ENCODE results near the gene PCDHGB3. TPM values are rescaled to one million over a fixed set of nuclear protein-coding genes. Genes with fewer than 3 reads are reported as not detected.
A peak's percentile ranks its signal among the peaks of the same experiment; 100 is the strongest.

Gene PCDHGB3
- polyA plus RNA-seq, 1 donor from 2014 or later, result not detected

- Histone ChIP-seq H4K20me1 (ENCODE audit: insufficient read depth) (no peaks in the 10 kb centered on the region), H3K36me3 (ENCODE audit: insufficient read depth, low read length) (no peaks in the 10 kb centered on the region), H2AFZ (ENCODE audit: low read depth, low read length) (no peak overlapping the region), H3K27me3 (ENCODE audit: insufficient read depth, low read depth, low read length) (no peaks in the 10 kb centered on the region), H3K9me2 (ENCODE audit: insufficient read depth, low read length) (no peaks in the 10 kb centered on the region), H3K9ac (ENCODE audit: low read length) (no peak overlapping the region), H3K4me2 (ENCODE audit: low read length) (no peak overlapping the region), H3K79me2 (replicated peaks; ENCODE audit: insufficient read depth, low read length) (no peaks in the 10 kb centered on the region), H3K27ac (ENCODE audit: low read length) (no peak overlapping the region), H3K9me3 (ENCODE audit: low read length) (peaks cover 37% of the 10 kb centered on the region), H3F3A (ENCODE audit: insufficient read depth, low read length, poor library complexity, severe bottlenecking) (no peaks in the 10 kb centered on the region), H3K4me3 (ENCODE audit: low read length) (peak overlapping the region; percentile 53)
- no peak for TF ChIP-seq EZH2 (IDR thresholded peaks at IDR 0.05; ENCODE audit: borderline replicate concordance, insufficient read depth, low read length, poor library complexity, severe bottlenecking)
- no peak for TF ChIP-seq POLR2AphosphoS5 (IDR thresholded peaks at IDR 0.05)
- no peak for TF ChIP-seq SMC3 (conservative IDR thresholded peaks at IDR 0.05; ENCODE audit: poor library complexity)
- TF ChIP-seq CTCF (IDR thresholded peaks at IDR 0.05; ENCODE audit: poor library complexity, severe bottlenecking), result no peak
- no peak for TF ChIP-seq TAF1 (IDR thresholded peaks at IDR 0.05; ENCODE audit: low read depth)
- TF ChIP-seq RAD21 (conservative IDR thresholded peaks at IDR 0.05), result no peak
- no peak for TF ChIP-seq MXI1 (conservative IDR thresholded peaks at IDR 0.05; ENCODE audit: poor library complexity, severe bottlenecking)
- TF ChIP-seq REST (IDR thresholded peaks at IDR 0.05; ENCODE audit: borderline replicate concordance), result no peak
These were observed 18.6 kb downstream of the PCDHGB3 start for GRCh38 chr5:141388661-141389060.

GRCh38 chr5:141389153-141390042 lies 19.4 kb downstream of the PCDHGB3 start:
- TF ChIP-seq MXI1 (conservative IDR thresholded peaks at IDR 0.05; ENCODE audit: poor library complexity, severe bottlenecking) (no peak), REST (IDR thresholded peaks at IDR 0.05; ENCODE audit: borderline replicate concordance) (no peak), EZH2 (IDR thresholded peaks at IDR 0.05; ENCODE audit: borderline replicate concordance, insufficient read depth, low read length, poor library complexity, severe bottlenecking) (no peak), EP300 (conservative IDR thresholded peaks at IDR 0.05; ENCODE audit: poor library complexity, severe bottlenecking) (no peak), CTCF (IDR thresholded peaks at IDR 0.05; ENCODE audit: poor library complexity, severe bottlenecking) (no peak), RAD21 (conservative IDR thresholded peaks at IDR 0.05) (no peak), POLR2AphosphoS5 (IDR thresholded peaks at IDR 0.05) (no peak), SMC3 (conservative IDR thresholded peaks at IDR 0.05; ENCODE audit: poor library complexity) (no peak), TAF1 (IDR thresholded peaks at IDR 0.05; ENCODE audit: low read depth) (no peak)
- Histone ChIP-seq H3K9ac (ENCODE audit: low read length) (no peak overlapping the region), H3F3A (ENCODE audit: insufficient read depth, low read length, poor library complexity, severe bottlenecking) (no peaks in the 10 kb centered on the region), H3K79me2 (replicated peaks; ENCODE audit: insufficient read depth, low read length) (no peaks in the 10 kb centered on the region), H3K4me2 (ENCODE audit: low read length) (no peak overlapping the region), H3K9me2 (ENCODE audit: insufficient read depth, low read length) (no peaks in the 10 kb centered on the region), H3K4me3 (ENCODE audit: low read length) (peak overlapping the region; percentile 53), H3K9me3 (ENCODE audit: low read length) (peaks cover 43% of the 10 kb centered on the region), H2AFZ (ENCODE audit: low read depth, low read length) (no peak overlapping the region), H4K20me1 (ENCODE audit: insufficient read depth) (no peaks in the 10 kb centered on the region), H3K36me3 (ENCODE audit: insufficient read depth, low read length) (no peaks in the 10 kb centered on the region), H3K27ac (ENCODE audit: low read length) (no peak overlapping the region), H3K27me3 (ENCODE audit: insufficient read depth, low read depth, low read length) (no peaks in the 10 kb centered on the region)

Measured in neural cell (in vitro differentiated cells).